WTC11 (cell line): ENCODE measurements around the gene GGA3.

Source experiments
- CTCF ChIP-seq: fragments of 200-600 bp; IDR thresholded peaks from 2 replicates; pipeline ENCODE4 v1.8.0; 2022; ENCODE audit warnings: antibody characterized with exemption
- ETV6 ChIP-seq: sonication (generic); formaldehyde crosslinking; IDR thresholded peaks from 2 replicates; pipeline ENCODE4 v1.8.1; 2022; ENCODE audit warnings: mild to moderate bottlenecking, missing genetic modification reagents
- GTF2I ChIP-seq: fragments of 250-450 bp; sonication (Bioruptor Pico); conservative IDR thresholded peaks from 2 replicates; pipeline ENCODE4 v1.4.0; 2021; ENCODE audit warnings: mild to moderate bottlenecking
- JUN ChIP-seq: sonication (generic); formaldehyde crosslinking; IDR thresholded peaks from 2 replicates; pipeline ENCODE4 v1.8.0; 2023; ENCODE audit warnings: mild to moderate bottlenecking, missing genetic modification reagents

- TF ChIP-seq ETV6 (CRISPR knock-in tag) (no peak), JUN (CRISPR knock-in tag) (no peak), CTCF (no peak), GTF2I (CRISPR knock-in tag) (no peak)
These were observed 16.3 kb upstream of the GGA3 start for GRCh38 chr17:75277664-75278071.
